ENCODE measurements around the gene PLA2G2E.
"Not testable (repeated sequence)": the region's sequence is repeated elsewhere in the genome, so short reads cannot be mapped to it uniquely, and the experiment has no call there.

PLA2G2E gene

GRCh38 chr1:19882111-19883071 lies 41.0 kb downstream of the PLA2G2E start, which contains the start of gene OTUD3:
OTUD3 (plus strand) TSS chr1:19882395; CDS start chr1:19882514, 119 bp downstream.
- DNase-seq (ENCODE audit: low read depth): peak; percentile 91

GRCh38 chr1:19880841-19881240 lies 42.6 kb downstream of the PLA2G2E start:
- not testable (repeated sequence) for DNase-seq (ENCODE audit: low read depth)

- DNase-seq (ENCODE audit: low read depth): no peak
Observed at GRCh38 chr1:19879661-19880060, 43.8 kb downstream of the PLA2G2E start.

GRCh38 chr1:19879227-19879626 lies 44.2 kb downstream of the PLA2G2E start:
- DNase-seq (ENCODE audit: low read depth): no peak

- no peak for DNase-seq (ENCODE audit: low read depth)
Observed at GRCh38 chr1:19878637-19878985, 44.8 kb downstream of the PLA2G2E start.

GRCh38 chr1:19877821-19878636 lies 45.4 kb downstream of the PLA2G2E start:
- no peak for DNase-seq (ENCODE audit: low read depth)

GRCh38 chr1:19877181-19877750 lies 46.2 kb downstream of the PLA2G2E start:
- no peak for DNase-seq (ENCODE audit: low read depth)

- no peak for DNase-seq (ENCODE audit: low read depth)
Observed at GRCh38 chr1:19872190-19872589, 51.2 kb downstream of the PLA2G2E start.
